Activated naive CD8-positive, alpha-beta T cell treated with anti-CD3 and anti-CD28 coated beads, Interleukin-2, amount 50 U/mL, for 16 hours (primary cell): Measurements from ENCODE around the gene BICRA.

Experiments
- DNase-seq: peaks from one replicate; pipeline ENCODE4 v3.0.0-alpha.2; 2020; ENCODE audit warnings: low read depth, low spot score

The BICRA gene

DNA sequence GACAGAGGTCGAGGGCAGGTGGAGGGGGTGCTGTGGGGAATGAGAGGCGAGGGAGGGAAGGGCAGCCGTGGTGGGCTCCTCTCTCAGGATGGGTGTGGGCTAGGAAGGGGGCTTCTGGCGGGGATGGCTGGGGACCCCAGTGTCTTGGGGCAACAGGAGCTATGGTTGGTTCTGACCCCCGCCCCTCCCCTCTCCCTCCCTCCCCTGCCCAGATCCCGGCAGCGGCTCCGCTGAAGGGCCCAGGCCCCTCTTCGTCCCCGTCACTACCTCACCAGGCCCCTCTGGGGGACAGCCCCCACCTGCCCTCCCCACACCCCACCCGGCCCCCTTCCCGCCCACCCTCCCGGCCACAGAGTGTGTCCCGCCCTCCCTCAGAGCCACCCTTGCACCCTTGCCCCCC lies 85.0 kb downstream of the BICRA start:
- no peak for DNase-seq

GRCh38 chr19:47694466-47695273 lies 85.7 kb downstream of the BICRA start:
- no peak for DNase-seq

DNA sequence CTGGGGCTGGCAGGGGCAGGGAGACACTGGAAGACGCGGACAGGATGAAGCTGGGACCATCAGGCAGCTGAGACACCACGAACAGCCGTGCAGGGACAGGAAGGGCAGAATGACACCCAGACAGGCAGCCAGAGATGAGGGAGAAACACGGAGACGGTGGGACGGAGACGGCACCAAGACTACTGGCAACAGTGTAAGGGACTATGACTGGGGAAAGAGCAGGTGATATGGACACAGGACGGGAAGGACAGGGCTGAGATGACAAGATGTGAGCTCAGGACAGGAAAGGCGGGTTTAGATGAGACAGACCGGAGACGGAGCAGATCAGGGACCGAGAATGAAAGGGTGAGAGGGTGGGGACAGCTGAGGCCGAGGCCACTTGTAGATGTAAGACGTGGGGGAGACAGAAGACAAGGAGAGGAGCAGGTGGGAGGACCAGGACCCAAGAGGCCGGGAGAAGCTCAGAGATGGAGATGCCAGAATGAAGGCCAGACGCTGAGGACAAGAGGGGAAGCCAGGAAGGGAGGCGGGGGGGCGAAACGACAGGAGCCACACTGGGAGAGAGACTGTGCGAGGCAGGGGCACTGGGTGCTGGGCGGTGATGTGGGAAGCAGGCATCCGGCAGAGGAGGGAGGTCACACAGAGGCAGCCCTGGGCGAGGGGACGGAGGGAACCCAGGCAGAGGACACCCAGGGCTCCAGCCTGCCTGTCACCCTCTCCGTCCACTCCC lies 86.8 kb downstream of the BICRA start:
- DNase-seq = no peak

GRCh38 chr19:47696635-47697034 lies 87.7 kb downstream of the BICRA start:
- no peak for DNase-seq

DNA sequence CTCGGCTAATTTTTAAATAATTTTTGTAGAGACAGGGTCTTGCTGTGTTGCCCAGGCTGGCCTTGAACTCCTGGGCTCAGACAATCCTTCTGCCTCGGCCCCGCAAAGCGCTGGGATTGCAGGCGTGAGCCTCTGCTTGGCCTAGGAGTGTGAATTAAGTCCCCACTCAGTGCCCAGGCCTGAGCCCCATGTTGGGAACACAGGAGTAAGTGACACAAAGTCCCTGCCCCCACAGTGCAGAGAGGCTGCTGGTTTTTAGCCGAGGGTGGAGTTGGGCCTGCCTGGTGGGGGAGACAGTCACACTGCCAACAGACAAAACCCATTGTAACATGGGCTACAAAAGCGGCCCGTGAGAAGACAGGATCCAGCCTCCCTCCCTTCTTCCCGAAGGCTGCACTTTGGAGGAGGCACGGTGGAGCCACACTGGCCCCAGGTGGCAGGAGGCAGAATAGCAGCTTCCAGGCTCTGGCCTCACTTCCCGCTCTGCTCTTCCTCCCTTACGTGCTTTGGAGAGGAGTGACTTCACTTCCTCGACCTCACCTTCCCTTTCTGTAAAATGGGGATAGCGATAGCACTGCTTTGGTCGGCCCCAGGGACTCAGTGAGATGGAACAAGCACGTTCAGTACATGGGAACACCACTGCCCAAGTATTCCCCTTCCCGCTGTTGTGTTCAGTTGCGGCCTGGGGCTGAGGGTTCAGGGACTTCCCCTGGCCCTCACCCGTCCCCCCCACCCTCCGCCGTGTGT lies 89.1 kb downstream of the BICRA start:
- DNase-seq = no peak

DNA sequence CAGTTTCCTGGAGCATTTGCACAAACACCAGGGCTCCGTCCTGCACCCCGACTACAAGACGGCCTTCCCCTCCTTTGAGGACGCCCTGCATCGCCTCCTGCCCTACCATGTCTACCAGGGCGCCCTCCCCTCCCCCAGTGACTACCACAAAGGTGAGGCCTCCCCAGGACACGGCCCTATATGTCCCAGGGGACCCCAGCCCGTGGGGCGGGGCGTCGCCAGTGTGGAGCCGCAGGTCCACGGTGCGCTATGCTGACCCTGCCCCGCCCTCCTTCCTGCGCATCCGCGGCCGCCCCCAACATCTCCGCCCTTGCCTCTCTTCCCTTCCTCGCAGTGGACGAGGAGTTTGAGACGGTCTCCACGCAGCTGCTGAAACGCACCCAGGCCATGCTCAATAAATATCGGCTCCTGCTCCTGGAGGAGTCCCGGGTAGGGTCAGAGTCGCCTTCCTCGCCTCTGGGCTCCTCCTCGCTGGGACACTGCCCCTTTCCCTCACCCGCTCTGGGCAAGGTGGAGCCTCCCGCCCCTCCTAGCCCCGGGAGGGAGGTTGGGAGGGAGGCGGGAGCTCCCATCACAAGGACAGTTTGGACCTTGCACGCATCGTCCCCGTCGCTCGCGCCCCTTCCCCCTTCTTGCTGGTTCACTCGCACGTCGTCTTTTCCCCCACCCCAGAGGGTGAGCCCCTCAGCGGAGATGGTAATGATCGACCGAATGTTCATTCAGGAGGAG lies 89.9 kb downstream of the BICRA start:
- DNase-seq = no peak

DNA sequence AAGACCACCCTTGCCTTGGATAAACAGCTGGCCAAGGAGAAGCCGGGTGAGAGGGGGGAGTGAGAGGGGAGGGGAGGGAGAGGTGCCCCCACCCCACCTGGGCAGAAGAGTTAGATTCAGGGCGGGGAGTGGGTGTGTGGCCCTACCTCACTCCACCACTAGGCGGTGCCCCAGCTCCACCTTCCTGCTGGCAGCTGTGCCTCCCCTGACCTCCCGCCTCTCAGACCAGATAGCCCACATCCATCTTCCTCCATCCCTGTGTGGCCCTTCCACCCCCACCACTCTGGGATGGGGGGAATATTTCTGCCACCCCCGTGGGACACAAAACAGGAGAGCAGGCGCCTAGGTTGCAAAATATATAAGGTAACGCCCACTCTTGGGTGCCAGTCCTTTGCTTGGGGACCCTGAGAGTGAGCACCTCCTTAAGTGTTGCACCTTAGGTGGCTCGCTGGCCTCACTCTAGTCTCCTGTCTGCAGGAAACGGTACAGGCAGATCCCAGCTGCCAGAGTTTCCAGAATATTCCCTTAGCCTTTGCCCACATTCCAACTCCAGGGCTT lies 90.5 kb downstream of the BICRA start:
- no peak for DNase-seq

DNA sequence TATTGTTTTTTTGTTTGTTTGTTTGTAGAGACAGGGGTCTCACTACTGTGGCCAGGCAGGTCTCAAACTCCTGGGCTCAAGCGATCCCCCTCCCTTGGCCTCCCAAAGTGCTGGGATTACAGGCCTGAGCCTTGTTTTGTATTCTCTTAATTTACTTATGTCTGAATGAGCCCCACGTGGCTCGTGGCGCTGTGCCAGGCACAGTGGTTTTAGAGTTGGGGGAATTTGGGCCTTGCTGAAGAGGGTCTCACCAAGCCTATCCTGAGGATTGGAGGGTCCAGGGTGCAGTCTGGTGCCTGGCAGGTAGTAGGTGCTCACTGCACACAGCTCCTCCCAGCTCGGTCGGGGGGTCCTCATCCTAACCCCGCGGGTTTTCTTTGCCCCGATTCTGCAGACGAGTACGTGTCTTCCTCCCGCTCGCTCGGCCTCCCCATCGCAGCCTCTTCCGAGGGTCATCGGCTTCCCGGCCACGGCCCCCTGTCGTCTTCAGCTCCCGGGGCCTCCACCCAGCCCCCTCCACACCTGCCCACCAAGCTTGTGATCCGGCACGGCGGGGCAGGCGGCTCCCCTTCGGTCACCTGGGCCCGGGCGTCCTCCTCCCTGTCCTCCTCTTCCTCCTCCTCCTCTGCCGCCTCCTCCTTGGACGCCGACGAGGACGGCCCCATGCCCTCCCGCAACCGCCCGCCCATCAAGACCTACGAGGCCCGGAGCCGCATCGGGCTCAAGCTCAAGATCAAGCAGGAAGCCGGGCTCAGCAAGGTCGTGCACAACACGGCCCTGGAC lies 92.2 kb downstream of the BICRA start:
- no peak for DNase-seq

DNA sequence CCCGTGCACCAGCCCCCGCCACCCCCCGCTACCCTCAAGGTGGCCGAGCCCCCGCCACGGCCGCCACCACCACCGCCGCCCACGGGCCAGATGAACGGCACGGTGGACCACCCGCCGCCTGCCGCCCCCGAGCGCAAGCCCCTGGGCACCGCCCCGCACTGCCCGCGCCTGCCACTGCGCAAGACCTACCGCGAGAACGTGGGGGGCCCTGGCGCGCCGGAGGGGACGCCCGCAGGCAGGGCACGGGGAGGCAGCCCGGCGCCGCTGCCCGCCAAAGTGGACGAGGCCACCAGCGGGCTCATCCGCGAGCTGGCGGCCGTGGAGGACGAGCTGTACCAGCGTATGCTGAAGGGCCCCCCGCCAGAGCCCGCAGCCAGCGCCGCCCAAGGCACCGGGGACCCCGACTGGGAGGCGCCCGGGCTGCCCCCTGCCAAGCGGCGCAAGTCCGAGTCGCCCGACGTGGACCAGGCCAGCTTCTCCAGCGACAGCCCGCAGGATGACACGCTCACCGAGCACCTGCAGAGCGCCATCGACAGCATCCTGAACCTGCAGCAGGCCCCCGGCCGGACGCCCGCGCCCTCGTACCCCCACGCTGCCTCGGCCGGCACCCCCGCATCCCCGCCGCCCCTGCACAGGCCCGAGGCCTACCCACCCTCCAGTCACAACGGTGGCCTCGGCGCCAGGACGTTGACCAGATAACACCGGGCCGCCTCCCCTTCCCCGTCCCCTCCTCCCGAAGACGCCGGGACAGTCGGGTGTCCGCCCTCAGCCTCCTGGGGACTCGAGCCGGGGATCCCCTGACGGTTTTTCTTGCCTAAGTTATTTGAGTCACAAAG lies 93.0 kb downstream of the BICRA start:
- DNase-seq = no peak

DNA sequence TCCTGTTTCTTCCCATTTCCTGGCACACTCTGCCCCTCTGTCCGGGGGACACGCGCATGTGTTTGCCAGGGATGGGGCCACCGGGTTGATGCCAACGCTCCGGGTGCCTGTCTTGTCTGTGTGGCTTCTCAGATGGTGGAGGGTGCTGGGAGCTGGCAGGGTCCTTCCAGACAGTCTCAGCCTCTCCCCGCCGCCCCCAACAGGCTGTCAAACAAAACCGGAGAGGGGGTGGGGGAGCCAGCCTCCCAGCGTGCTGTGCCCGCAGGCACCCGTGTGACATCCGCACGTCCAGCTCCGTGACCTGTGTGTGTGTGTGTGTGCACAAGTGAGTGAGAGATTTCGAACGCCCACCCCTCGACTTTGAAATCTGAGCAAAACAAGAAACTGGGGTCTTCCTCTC lies 93.7 kb downstream of the BICRA start:
- no peak for DNase-seq

DNA sequence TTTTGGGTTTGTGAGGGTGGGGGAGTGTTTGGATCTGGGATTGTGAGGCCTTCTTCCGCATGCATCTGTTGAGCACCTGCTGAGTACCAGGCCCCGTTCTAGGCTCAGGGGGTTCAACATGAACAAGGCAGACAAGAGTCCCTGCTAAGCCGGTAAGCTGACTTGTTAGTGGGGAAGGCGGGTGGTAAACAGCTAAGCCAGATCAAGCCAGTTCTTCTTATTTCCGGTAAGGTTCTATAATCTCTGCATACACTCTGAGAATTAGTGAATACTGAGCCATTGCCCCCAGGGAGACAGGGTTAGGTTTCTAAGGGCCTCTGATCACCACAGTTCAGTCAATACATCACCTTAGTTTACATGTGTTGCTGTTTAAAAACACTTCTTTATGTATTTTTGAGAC lies 94.4 kb downstream of the BICRA start:
- DNase-seq = no peak

DNA sequence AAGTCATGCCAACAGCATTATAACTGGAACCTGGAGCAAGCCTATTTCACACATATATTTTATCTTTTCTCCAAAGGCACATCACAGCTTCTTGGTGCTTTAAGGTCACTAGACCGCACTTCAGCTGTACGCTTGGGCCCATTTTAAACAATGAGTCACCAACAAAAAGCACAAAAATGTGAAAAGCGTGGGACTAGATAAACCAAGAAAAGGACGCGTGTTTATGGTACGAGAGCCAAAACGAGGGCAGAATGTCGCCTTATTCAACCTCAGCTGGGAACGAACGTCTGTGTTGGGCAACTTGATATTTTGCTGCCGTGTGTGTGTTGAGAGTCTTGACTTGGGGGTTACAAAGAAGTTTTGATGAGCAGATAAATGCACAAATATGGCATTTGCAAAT lies 95.1 kb downstream of the BICRA start:
- no peak for DNase-seq

DNA sequence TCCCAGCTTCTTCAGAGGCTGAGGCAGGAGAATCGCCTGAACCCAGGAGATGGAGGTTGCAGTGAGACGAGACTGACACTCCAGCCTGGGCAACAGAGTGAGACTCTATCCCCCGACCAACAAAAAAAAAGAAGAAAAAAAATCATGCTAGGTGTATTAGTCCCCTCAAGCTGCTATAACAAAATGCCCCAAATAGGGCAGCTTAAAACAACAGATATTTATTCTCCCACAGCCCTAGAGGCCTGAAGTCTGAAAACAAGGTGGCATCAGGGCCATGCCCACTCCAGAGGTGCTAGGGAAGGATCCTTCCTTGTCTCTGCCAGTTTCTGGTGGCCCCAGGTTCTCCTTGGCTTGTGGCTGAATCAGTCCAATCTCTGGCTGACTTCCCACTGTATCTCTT lies 95.7 kb downstream of the BICRA start:
- DNase-seq = no peak

DNA sequence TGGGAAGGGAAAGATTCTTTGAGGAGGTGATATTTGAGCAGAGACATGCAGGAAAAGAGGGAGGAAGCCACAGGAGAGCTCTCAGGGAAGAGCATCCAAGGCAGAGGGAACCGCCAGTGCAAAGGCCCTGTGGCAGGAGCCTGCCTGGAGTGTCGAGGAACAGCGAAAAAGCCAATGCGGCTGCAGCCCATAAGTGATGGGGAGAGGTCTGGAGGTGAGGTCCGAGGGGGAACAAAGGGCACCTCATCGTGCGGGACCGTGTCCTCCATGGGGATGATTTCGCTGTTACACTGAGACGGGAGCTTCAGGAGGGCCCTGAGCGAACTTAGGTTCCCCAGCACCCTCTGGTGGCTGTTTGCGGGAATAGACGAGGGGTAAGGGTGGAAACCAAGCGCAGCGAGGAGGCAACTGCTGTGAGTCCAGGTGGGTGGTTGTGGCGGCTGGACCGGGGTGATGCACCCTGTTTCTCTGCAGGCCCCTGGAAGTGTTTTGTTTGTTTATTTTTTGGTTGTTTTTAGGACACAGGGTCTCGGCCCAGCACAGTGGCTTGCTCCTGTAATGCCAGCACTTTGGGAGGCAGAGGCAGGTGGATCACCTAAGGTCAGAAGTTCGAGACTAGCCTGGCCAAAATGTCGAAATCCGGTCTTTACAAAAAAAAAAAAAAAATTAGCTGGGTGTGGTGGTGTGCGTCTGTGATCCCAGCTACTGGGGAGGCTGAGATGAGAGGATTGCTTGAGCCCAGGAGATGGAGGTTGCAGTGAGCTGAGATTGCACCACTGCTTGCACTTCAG lies 98.4 kb downstream of the BICRA start:
- DNase-seq = peak; percentile 59

DNA sequence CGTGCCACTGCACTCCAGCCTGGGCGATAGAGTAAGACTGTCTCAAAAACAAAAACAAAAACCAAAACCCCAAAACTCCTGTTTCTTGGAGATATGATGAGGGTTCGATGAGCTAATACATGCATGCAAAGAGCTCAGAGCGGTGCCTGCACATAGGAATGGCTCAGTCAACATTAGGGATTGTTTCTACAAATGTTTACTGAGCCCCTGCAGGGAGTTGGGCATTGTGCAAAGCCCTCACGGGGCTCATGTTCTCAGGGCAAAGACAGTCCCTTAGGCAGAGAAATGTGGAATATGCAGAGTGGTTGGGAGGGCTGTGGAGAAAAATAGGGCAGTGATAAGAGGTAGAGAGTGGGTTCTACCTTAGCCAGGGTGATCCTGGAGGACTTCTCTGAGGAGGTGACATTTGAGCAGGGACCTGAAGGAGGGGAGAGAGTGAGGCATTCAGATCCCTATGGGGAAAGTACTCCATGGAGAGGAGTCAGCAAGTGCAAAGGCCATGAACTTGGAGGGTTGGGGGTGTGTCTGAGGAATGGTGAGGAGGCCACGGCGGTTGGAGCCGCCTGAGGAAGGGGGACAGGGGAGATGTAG lies 102.8 kb downstream of the BICRA start:
- no peak for DNase-seq

DNA sequence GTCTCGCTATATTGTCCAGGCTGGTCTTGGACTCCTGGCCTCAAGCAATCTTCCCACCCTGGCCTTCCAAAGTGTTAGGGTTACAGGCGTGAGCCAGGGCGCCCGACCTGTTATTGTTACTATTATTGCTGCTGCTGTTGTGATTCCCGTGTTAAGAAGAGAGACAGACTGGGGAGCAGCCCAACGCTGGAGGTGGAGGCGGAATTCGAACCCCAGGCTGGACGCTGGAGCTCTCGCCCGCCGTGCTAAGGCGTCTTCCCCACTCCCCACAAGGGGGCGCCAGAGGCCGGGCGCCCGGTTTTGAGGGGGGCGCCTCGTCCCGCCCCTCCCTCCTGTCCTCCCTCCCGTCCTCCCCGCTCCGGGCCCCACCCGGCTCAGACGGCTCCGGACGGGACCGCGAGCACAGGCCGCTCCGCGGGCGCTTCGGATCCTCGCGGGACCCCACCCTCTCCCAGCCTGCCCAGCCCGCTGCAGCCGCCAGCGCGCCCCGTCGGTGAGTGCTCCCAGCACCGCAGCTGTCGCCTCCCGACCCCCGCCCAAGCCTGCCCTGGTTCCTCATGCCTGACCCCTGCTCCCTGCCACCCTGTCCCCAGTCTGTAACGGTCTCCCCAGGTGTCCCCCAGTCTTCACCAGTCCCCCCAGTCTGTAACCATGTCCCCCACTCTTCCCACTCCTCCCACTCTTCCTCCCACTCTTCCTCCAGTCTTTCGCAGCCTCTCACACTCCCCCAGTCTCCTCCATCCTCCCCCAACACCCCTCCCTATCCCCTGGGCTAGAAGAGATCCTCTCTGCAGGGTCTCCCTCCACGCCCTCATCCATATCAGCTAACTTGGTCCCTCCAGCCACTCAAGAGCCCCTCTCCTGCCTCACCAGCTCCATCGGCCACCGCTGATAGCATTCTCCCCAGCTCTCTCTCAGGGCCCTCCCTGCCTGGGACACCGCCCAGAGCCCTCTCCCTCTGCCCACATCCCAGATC lies 104.4 kb downstream of the BICRA start, which contains the start of gene EHD2:
Gene EHD2 (plus strand): TSS at position 377 of the 976 bp plus-strand sequence. CDS start 3,191 bp downstream, outside the sequence.
- DNase-seq = no peak

DNA sequence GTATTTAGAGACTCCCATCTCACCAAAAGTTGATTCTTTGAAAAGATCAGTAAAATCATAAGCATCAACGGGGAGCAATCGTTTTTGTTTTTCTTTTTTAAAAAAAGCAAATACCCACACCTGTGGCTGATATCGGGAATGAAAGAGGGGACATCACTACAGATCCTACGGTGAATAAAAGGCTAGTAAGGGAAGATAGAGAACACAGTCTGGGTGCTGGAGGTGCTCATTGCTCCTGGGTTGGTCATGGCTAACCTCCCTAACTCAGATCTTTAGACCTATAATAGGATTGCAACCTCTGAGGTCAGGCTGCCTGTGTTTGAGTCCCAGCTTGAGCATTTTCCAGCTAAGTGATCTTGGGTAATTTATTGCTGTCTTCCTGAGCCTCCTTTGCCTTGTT lies 105.4 kb downstream of the BICRA start:
- no peak for DNase-seq
